Measurements from ENCODE around the gene RPL37A.

DNA sequence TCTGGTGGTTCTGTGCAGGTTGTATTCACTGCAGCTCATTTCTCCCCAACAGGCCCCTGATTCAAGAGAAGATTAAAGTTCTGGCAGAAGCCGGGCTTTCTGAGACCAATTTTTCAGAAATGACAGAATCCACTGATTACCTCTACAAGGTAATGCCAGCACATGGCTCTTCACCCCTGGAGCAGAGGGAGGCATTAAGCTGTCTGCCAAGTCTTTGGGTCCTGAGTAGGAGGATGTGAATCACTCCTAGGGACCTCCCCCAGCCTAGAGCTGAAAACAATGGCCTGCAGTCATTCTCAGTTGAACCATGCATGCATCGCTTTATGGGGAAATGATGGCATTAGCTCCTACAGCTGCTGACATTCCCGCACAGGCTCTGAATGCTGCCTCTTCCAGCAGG, 20.5 kb upstream of the RPL37A start:
- TF ChIP-seq, protein P1, sequence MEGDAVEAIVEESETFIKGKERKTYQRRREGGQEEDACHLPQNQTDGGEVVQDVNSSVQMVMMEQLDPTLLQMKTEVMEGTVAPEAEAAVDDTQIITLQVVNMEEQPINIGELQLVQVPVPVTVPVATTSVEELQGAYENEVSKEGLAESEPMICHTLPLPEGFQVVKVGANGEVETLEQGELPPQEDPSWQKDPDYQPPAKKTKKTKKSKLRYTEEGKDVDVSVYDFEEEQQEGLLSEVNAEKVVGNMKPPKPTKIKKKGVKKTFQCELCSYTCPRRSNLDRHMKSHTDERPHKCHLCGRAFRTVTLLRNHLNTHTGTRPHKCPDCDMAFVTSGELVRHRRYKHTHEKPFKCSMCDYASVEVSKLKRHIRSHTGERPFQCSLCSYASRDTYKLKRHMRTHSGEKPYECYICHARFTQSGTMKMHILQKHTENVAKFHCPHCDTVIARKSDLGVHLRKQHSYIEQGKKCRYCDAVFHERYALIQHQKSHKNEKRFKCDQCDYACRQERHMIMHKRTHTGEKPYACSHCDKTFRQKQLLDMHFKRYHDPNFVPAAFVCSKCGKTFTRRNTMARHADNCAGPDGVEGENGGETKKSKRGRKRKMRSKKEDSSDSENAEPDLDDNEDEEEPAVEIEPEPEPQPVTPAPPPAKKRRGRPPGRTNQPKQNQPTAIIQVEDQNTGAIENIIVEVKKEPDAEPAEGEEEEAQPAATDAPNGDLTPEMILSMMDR (IDR thresholded peaks at IDR 0.05): no peak
- no peak for TF ChIP-seq POLR2AphosphoS5 (IDR thresholded peaks at IDR 0.05)
